DOHH2 (cell line): Measurements from ENCODE around the gene GP2.

Experiments used
- H3F3A ChIP-seq: fragments of 200-600 bp; sonication (generic), shearing (Covaris generic); 2 replicates; pipeline ENCODE4 v1.6.0; 2016; ENCODE audit warnings: antibody characterized with exemption, mild to moderate bottlenecking; ENCODE audit not compliant: control insufficient read depth, insufficient read depth
- H3K27ac ChIP-seq: fragments of 200-600 bp; sonication (generic); 2 replicates; pipeline ENCODE4 v1.5.1; 2014; ENCODE audit warnings: low read depth, mild to moderate bottlenecking, low read length, moderate library complexity
- H3K27me3 ChIP-seq: fragments of 200-600 bp; sonication (generic); 2 replicates; pipeline ENCODE4 v1.6.1; 2014; ENCODE audit warnings: mild to moderate bottlenecking, low read length, mixed read lengths; ENCODE audit not compliant: control insufficient read depth
- H3K36me3 ChIP-seq: fragments of 200-600 bp; sonication (generic); 2 replicates; pipeline ENCODE4 v1.6.1; 2014; ENCODE audit warnings: mild to moderate bottlenecking, low read length, moderate library complexity, mixed read lengths; ENCODE audit not compliant: control insufficient read depth
- H3K4me1 ChIP-seq: fragments of 200-600 bp; sonication (generic); 2 replicates; pipeline ENCODE4 v1.6.1; 2014; ENCODE audit warnings: mild to moderate bottlenecking, low read length, mixed read lengths; ENCODE audit not compliant: control insufficient read depth
- H3K4me2 ChIP-seq: fragments of 200-600 bp; sonication (generic); 2 replicates; pipeline ENCODE4 v1.6.0; 2014; ENCODE audit warnings: mild to moderate bottlenecking, low read length, moderate library complexity
- H3K4me3 ChIP-seq: fragments of 200-600 bp; sonication (generic); 2 replicates; pipeline ENCODE4 v1.5.1; 2014; ENCODE audit warnings: mild to moderate bottlenecking, low read length, mixed read lengths
- H3K79me2 ChIP-seq: fragments of 200-600 bp; sonication (generic); 2 replicates; pipeline ENCODE4 v1.6.1; 2014; ENCODE audit warnings: mild to moderate bottlenecking, low read length, mixed read lengths; ENCODE audit not compliant: control insufficient read depth
- H3K9me2 ChIP-seq: fragments of 200-600 bp; sonication (generic); replicated peaks from 2 replicates; pipeline ENCODE4 v1.6.1; 2014; ENCODE audit warnings: mild to moderate bottlenecking, low read length, mixed read lengths; ENCODE audit not compliant: control insufficient read depth
- H3K9me3 ChIP-seq: fragments of 200-600 bp; sonication (generic); 2 replicates; pipeline ENCODE4 v1.6.1; 2014; ENCODE audit warnings: antibody characterized with exemption, low read length, mixed read lengths; ENCODE audit not compliant: control insufficient read depth, insufficient read depth
- H4K20me1 ChIP-seq: fragments of 200-600 bp; sonication (generic); 2 replicates; pipeline ENCODE4 v1.6.0; 2014; ENCODE audit warnings: low read depth, mild to moderate bottlenecking, antibody characterized with exemption, low read length, moderate library complexity; ENCODE audit not compliant: control insufficient read depth, insufficient read depth
- EZH2phosphoT487 ChIP-seq: fragments of 200-600 bp; sonication (generic); IDR thresholded peaks from 2 replicates; pipeline ENCODE4 v1.6.1; 2017; ENCODE audit warnings: borderline replicate concordance, mild to moderate bottlenecking, antibody characterized with exemption, low read length, moderate library complexity, mixed read lengths
- TF ChIP-seq, protein P1 (sequence below): fragments of 200-600 bp; sonication (generic); IDR thresholded peaks from one replicate; pipeline ENCODE4 v1.5.1; 2014; ENCODE audit warnings: antibody characterized with exemption, mild to moderate bottlenecking, low read depth, low read length; ENCODE audit not compliant: poor library complexity, severe bottlenecking

The GP2 gene

DNA sequence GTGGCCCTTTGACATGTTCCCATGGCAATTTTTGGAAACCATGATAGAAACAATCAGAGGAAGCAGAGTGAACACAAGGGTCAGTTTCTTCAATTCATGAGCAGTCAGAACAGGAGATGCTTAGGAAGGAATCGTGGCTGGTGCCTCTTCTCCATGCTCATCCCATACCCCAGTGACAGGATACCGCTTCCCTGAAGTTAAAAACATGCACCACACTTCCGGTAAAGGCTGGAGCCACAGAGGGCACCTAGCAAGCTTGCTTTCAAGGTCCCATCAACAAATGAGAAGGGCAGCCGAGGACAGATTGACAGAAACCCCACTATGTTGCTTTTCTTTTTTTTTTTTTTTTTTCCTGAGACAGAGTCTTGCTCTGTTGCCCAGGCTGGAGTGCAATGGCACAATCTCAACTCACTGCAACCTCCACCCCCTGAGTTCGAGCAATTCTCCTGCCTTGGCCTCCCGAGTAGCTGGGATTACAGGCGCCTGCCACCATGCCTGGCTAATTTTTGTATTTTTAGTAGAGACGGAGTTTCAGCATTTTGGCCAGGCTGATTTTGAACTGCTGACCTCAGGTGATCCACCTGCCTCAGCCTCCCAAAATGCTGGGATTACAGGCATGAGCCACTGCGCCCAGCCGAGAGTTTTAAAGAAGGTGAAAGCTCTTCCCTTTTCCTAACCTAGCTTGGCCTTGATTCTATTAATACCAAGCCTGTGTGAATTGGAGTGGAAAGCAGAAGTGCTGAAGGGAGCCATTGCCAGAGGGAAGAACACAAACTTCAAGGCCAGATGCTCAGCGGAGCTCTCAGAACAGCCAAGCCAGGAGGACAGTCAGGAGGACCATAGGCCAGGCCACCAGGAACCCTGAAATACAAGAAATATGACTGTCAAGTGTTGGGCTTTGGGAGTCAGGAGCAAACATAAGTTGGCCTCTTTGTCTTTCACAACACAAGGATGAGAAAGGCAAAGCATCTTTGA lies 16.6 kb downstream of the GP2 start:
- no peaks in the 10 kb centered on the region for H3K9me3 ChIP-seq
- no peak overlapping the region for H3K4me2 ChIP-seq
- H3K79me2 ChIP-seq: no peaks in the 10 kb centered on the region
- no peaks in the 10 kb centered on the region for H3K36me3 ChIP-seq
- no peaks in the 10 kb centered on the region for H3K9me2 ChIP-seq
- no peak for TF ChIP-seq EZH2phosphoT487
- TF ChIP-seq, protein P1, sequence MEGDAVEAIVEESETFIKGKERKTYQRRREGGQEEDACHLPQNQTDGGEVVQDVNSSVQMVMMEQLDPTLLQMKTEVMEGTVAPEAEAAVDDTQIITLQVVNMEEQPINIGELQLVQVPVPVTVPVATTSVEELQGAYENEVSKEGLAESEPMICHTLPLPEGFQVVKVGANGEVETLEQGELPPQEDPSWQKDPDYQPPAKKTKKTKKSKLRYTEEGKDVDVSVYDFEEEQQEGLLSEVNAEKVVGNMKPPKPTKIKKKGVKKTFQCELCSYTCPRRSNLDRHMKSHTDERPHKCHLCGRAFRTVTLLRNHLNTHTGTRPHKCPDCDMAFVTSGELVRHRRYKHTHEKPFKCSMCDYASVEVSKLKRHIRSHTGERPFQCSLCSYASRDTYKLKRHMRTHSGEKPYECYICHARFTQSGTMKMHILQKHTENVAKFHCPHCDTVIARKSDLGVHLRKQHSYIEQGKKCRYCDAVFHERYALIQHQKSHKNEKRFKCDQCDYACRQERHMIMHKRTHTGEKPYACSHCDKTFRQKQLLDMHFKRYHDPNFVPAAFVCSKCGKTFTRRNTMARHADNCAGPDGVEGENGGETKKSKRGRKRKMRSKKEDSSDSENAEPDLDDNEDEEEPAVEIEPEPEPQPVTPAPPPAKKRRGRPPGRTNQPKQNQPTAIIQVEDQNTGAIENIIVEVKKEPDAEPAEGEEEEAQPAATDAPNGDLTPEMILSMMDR: no peak
- no peak overlapping the region for H3K27ac ChIP-seq
- H4K20me1 ChIP-seq: no peaks in the 10 kb centered on the region
- no peaks in the 10 kb centered on the region for H3K4me1 ChIP-seq
- no peaks in the 10 kb centered on the region for H3F3A ChIP-seq
- no peak overlapping the region for H3K4me3 ChIP-seq
- no peaks in the 10 kb centered on the region for H3K27me3 ChIP-seq

DNA sequence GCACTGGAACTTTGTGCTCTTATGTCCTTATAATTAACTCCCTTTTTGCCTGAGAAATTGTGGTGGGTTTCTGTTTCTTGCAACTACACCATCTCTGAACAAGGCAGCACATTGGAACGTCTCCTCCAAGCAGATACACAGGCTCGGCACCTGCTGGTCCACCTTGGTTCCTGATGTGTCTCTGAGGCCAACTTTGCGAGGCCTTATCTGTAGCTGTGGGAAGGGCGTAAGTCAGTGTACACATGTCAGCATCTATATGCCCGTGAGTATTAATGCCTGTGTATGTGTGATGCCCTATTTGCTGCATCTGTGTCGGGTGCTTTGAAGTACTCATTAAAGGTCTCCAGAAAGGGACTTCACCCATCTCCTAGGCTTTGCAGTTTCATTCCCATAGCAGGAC lies 17.5 kb downstream of the GP2 start:
- Histone ChIP-seq H4K20me1 (no peaks in the 10 kb centered on the region), H3F3A (no peaks in the 10 kb centered on the region), H3K4me1 (no peaks in the 10 kb centered on the region), H3K9me2 (no peaks in the 10 kb centered on the region), H3K4me3 (no peak overlapping the region), H3K27ac (no peak overlapping the region), H3K36me3 (no peaks in the 10 kb centered on the region), H3K79me2 (no peaks in the 10 kb centered on the region), H3K9me3 (no peaks in the 10 kb centered on the region), H3K27me3 (no peaks in the 10 kb centered on the region), H3K4me2 (no peak overlapping the region)
- TF ChIP-seq EZH2phosphoT487: no peak
- TF ChIP-seq, protein P1: no peak

DNA sequence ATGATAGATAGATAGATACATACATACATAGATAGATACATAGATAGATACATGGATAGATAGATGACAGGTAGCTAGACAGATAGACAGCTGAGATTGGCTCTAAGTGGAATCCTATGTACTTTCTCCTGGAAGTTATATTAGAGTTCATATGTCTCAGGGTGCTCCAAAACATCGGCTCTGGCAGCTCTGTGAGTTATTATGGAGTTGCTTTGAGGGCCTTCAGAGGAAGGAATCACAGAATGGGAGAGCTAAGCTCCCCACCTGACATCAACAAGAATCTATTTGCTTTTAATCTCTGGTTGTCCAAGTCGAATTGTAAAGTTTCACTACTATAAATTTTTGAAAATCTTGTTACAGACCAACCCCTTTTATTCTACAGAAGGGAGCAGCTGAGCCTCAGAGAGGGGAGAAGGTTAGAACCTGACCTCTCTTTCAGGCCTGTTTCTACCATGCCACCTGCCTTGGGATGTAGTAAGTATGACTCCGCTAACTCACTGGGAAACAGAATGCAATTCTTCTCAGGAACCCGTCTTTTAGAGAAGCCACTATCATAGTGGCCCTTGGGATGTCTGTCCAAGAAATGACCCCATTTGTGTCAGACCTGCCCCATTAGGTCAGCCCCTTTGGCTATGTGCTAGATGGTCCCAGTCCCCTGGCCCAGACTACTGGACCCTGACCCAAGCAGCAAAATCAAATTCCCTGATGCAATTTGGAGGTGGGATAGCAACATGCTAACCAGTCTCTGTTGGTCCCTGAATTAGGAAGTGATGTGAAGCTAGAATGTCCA lies 18.3 kb downstream of the GP2 start:
- Histone ChIP-seq H3K4me2 (no peak overlapping the region), H3K27me3 (no peaks in the 10 kb centered on the region)
- TF ChIP-seq, protein P1: no peak
- no peak for TF ChIP-seq EZH2phosphoT487

More for the DNA sequence above, 18.3 kb downstream of the GP2 start:
- Histone ChIP-seq H3K4me3 (no peak overlapping the region), H3K27ac (no peak overlapping the region), H3K4me1 (no peaks in the 10 kb centered on the region), H3F3A (no peaks in the 10 kb centered on the region), H3K36me3 (no peaks in the 10 kb centered on the region), H3K79me2 (no peaks in the 10 kb centered on the region), H4K20me1 (no peaks in the 10 kb centered on the region), H3K9me2 (no peaks in the 10 kb centered on the region), H3K9me3 (no peaks in the 10 kb centered on the region)
